Common myeloid progenitor, CD34-positive (primary cell): ENCODE data around the gene CHKA.

Source experiments
- CTCF ChIA-PET: fragments of 350-600 bp; sonication (Branson Sonifier 250); formaldehyde crosslinking; loops from one replicate; lab custom pipeline; 2021; ENCODE audit warnings: antibody characterized with exemption; lab: Charles Lee
- POLR2A ChIA-PET: fragments of 350-600 bp; sonication (Branson Sonifier 250); formaldehyde crosslinking; loops from one replicate; lab custom pipeline; 2021; ENCODE audit warnings: antibody characterized with exemption; lab: Charles Lee
- DNase-seq, 3 donors: peaks; one replicate each; pipeline versions ENCODE4 v3.0.0 to v3.0.0-alpha.2; 2013
- H3K27ac ChIP-seq, 2 experiments: 1 replicate in 1 of 2; 2 replicates in 1 of 2; pipeline ENCODE4 v1.7.0; 2013; ENCODE audit warnings: inconsistent platforms in 2 of 2, low read length in 2 of 2, mild to moderate bottlenecking in 2 of 2, low read depth in 1 of 2, moderate library complexity in 1 of 2; ENCODE audit not compliant: severe bottlenecking in 2 of 2, insufficient read depth in 1 of 2, poor library complexity in 1 of 2
- H3K27me3 ChIP-seq, 5 experiments: replicated peaks in 2 of 5; 1 replicate in 3 of 5; 2 replicates in 2 of 5; pipeline versions ENCODE4 v1.6.1 to v1.7.0; 2013; ENCODE audit warnings: low read length in 4 of 5, mild to moderate bottlenecking in 2 of 5, moderate library complexity in 2 of 5, inconsistent platforms in 1 of 5; ENCODE audit not compliant: insufficient read depth in 5 of 5, control insufficient read depth in 4 of 5
- H3K36me3 ChIP-seq, 4 experiments: 1 replicate in 2 of 4; 2 replicates in 2 of 4; pipeline versions ENCODE4 v1.6.1 to v1.7.0; 2013; ENCODE audit warnings: low read length in 3 of 4, control low read depth in 1 of 4, mild to moderate bottlenecking in 1 of 4; ENCODE audit not compliant: control insufficient read depth in 4 of 4, insufficient read depth in 4 of 4
- H3K4me1 ChIP-seq, 4 experiments: 1 replicate in 3 of 4; 2 replicates in 1 of 4; pipeline versions ENCODE4 v1.6.1 to v1.7.1; 2013; ENCODE audit warnings: low read length in 3 of 4, mild to moderate bottlenecking in 3 of 4, control low read depth in 1 of 4, inconsistent platforms in 1 of 4, moderate library complexity in 1 of 4; ENCODE audit not compliant: control insufficient read depth in 4 of 4, insufficient read depth in 4 of 4; ENCODE audit errors: control extremely low read depth in 1 of 4
- H3K4me3 ChIP-seq, 7 experiments: 1 replicate in 4 of 7; 2 replicates in 3 of 7; pipeline versions ENCODE4 v1.5.1 to v1.7.0; 2013; ENCODE audit warnings: mild to moderate bottlenecking in 7 of 7, low read length in 6 of 7, moderate library complexity in 6 of 7, inconsistent platforms in 2 of 7, low read depth in 2 of 7, control low read depth in 1 of 7; ENCODE audit not compliant: insufficient read depth in 4 of 7, control insufficient read depth in 1 of 7; ENCODE audit errors: extremely low read depth in 1 of 7
- H3K9me3 ChIP-seq, 5 experiments: 1 replicate in 4 of 5; 2 replicates in 1 of 5; pipeline versions ENCODE4 v1.6.1 to v1.7.1; 2013; ENCODE audit warnings: low read length in 4 of 5, mild to moderate bottlenecking in 2 of 5, inconsistent platforms in 1 of 5, low read depth in 1 of 5, moderate library complexity in 1 of 5; ENCODE audit not compliant: control insufficient read depth in 4 of 5, insufficient read depth in 2 of 5; ENCODE audit errors: control extremely low read depth in 1 of 5
- WGBS: methylation state at CpG from one replicate; pipeline ENCODE4 v1.1.5; 2013; ENCODE audit not compliant: insufficient coverage; 5-methylcytosine and 5-hydroxymethylcytosine counted together

CHKA gene

GRCh38 chr11:68080860-68081259 lies 40.3 kb downstream of the CHKA start:
- Histone ChIP-seq H3K27ac (no peak overlapping the region), H3K36me3 (peaks cover 8 to 39% (median 14%) of the 10 kb centered on the region in 4 experiments), H3K27me3 (no peaks in the 10 kb centered on the region), H3K4me3 (no peak overlapping the region), H3K4me1 (peaks cover 0 to 5% (median 0%) of the 10 kb centered on the region in 4 experiments), H3K9me3 (no peaks in the 10 kb centered on the region)
- DNase-seq = no peak
- WGBS = 92% methylated on average over 6 of the region's 8 CpGs
- CTCF ChIA-PET = interaction anchor here (0.7 to 1.5 kb wide), 2 partner anchors 10 to 126 kb away, joined by 3 read pairs; no protein-coding TSS in a partner anchor
- POLR2A ChIA-PET = no interaction called here

- WGBS = 91% methylated on average over 5 of the region's 8 CpGs
- H3K27ac ChIP-seq = no peak overlapping the region
- H3K9me3 ChIP-seq = no peaks in the 10 kb centered on the region
- peaks cover 13 to 55% (median 30%) of the 10 kb centered on the region in 4 experiments for H3K36me3 ChIP-seq
- POLR2A ChIA-PET = interaction anchor here (0.7 kb wide), 1 partner anchor 41 kb away, joined by 3 read pairs; no protein-coding TSS in a partner anchor
- no peaks in the 10 kb centered on the region for H3K4me1 ChIP-seq
- H3K27me3 ChIP-seq = no peaks in the 10 kb centered on the region
- no peak overlapping the region for H3K4me3 ChIP-seq
- no peak for DNase-seq
- CTCF ChIA-PET = interaction anchor here (0.7 to 2.5 kb wide), 6 partner anchors 11 to 133 kb away, joined by 3 to 6 read pairs (median 3); no protein-coding TSS in a partner anchor
Observed at GRCh38 chr11:68077617-68078582, 43.3 kb downstream of the CHKA start.

DNA sequence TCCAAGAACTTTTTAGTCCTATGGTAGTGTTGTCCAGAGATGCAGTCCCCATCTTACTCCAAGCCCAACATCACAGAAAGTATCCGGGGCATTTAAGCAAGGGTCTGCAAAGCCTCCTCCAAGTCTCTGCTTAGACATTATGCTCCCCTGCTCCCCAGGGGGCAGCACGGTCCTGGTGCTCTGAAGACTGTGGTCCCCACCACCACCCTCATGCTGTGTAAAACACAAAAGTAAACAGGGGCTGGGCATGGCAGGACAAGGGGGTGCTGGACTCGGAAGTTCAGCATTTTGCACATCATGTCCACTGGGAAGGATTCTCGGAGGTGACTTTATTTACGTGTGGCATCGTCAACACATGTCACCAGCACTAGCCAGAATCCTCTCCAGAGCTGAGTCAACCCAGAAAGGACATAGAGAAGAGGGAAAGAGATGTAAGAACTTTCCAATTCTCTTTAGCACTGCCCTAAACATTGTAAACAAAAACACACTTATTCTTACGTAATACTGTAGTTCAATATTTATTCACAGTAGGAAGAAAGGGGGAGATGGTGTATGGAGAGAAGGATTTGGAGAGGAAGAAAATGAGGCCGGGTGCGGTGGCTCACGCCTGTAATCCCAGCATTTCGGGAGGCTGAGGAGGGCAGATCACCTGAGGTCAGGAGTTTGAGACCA lies 44.7 kb downstream of the CHKA start:
- Histone ChIP-seq H3K27ac (no peak overlapping the region), H3K9me3 (no peaks in the 10 kb centered on the region), H3K36me3 (peaks cover 13 to 57% (median 35%) of the 10 kb centered on the region in 4 experiments), H3K4me3 (no peak overlapping the region), H3K4me1 (peaks cover 0 to 2% (median 0%) of the 10 kb centered on the region in 4 experiments), H3K27me3 (no peaks in the 10 kb centered on the region)
- 93% methylated on average over 10 of the region's 11 CpGs for WGBS
- ChIA-PET POLR2A (no interaction called here), CTCF (interaction anchor here (0.6 to 2.5 kb wide), 14 partner anchors 12 to 135 kb away, joined by 3 to 9 read pairs (median 3); partner anchors contain the start of gene ALDH3B1)
- peak; percentile 50 to 71 (median 68) for DNase-seq

DNA sequence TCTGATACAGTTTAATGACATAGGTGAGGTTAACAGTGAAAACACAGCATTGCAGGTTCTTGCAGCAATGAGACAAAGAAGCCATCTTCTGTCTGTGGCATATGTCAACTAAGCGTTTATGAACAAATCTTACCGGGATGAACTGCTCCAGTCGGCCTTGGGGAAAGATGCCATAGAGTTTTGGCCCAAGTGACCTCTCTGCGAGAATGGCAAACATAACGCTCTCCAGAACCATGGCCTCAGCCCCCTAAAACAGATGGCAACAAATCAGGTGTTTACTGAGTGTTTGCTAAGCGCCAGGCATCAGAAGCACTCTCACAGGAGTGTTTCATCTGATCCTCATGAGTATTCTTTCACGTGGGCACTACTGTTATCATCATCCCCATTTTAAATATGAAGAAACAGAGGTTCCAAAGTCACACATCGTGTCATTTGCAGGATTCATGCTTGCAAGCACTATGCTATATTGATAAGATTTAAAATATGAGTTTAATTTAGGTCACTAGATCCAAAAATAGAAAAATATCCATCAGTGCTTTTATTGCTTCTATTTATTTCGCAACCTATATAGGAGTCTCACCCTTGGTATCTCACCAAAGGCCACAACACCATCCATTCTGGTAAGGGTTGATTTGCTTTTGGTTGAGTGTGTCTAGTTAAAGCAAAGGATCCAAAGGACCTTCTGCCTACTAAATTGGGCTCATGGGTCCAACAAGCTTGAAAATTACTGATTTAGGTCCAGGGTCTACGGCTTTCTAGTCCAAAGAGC lies 46.4 kb downstream of the CHKA start:
- POLR2A ChIA-PET = no interaction called here
- no peak for DNase-seq
- no peaks in the 10 kb centered on the region for H3K9me3 ChIP-seq
- CTCF ChIA-PET = interaction anchor here (1.2 kb wide), 2 partner anchors 128 to 132 kb away, joined by 3 read pairs; no protein-coding TSS in a partner anchor
- H3K4me1 ChIP-seq = peaks cover 0 to 4% (median 2%) of the 10 kb centered on the region in 4 experiments
- no peak overlapping the region for H3K4me3 ChIP-seq
- H3K27me3 ChIP-seq = no peaks in the 10 kb centered on the region
- WGBS = 99% methylated on average over 6 of the region's 10 CpGs
- H3K27ac ChIP-seq = no peak overlapping the region
- H3K36me3 ChIP-seq = peaks cover 9 to 60% (median 38%) of the 10 kb centered on the region in 4 experiments

- CTCF ChIA-PET = interaction anchor here (0.9 to 1.8 kb wide), 5 partner anchors 9 to 138 kb away, joined by 3 to 6 read pairs (median 4); no protein-coding TSS in a partner anchor
- WGBS = 61% methylated on average over 3 of the region's 3 CpGs
- Histone ChIP-seq H3K4me3 (no peak overlapping the region), H3K27ac (no peak overlapping the region), H3K27me3 (no peaks in the 10 kb centered on the region), H3K36me3 (peaks cover 5 to 72% (median 60%) of the 10 kb centered on the region in 4 experiments), H3K4me1 (peaks cover 0 to 4% (median 2%) of the 10 kb centered on the region in 4 experiments), H3K9me3 (no peaks in the 10 kb centered on the region)
- POLR2A ChIA-PET = no interaction called here
- DNase-seq = peak in 2 of 3 donors; percentile 11 to 12
Observed at GRCh38 chr11:68071281-68072048, 49.7 kb downstream of the CHKA start.

DNA sequence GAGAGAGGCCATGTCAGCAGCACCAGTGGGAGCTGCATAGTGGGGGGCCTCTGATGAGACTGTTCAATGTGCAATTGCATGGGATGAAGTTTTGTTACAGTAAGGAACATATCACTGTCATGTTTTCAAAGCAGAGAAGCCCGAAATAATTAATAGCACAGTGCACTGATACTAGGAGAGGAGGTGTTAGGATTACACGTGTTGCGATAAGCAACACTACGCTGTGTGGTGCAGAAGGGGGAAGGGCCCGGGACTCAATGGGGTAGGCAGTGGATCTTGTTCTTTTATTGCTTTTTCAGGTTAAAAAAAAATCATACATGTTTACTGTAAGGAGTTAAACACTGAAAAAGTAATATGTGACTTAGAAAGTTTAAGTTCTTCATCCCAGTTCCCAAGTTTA lies 53.2 kb downstream of the CHKA start:
- CTCF ChIA-PET = no interaction called here

More for the DNA sequence above, 53.2 kb downstream of the CHKA start:
- POLR2A ChIA-PET = no interaction called here
- Histone ChIP-seq H3K4me1 (peaks cover 0 to 4% (median 2%) of the 10 kb centered on the region in 4 experiments), H3K9me3 (no peaks in the 10 kb centered on the region), H3K36me3 (peaks cover 2 to 83% (median 65%) of the 10 kb centered on the region in 4 experiments), H3K27me3 (no peaks in the 10 kb centered on the region), H3K27ac (no peak overlapping the region), H3K4me3 (no peak overlapping the region)
- no peak for DNase-seq
- 100% methylated on average over 4 of the region's 5 CpGs for WGBS
